ENCODE measurements around the gene SLC9B2.

- TF ChIP-seq, protein P1, sequence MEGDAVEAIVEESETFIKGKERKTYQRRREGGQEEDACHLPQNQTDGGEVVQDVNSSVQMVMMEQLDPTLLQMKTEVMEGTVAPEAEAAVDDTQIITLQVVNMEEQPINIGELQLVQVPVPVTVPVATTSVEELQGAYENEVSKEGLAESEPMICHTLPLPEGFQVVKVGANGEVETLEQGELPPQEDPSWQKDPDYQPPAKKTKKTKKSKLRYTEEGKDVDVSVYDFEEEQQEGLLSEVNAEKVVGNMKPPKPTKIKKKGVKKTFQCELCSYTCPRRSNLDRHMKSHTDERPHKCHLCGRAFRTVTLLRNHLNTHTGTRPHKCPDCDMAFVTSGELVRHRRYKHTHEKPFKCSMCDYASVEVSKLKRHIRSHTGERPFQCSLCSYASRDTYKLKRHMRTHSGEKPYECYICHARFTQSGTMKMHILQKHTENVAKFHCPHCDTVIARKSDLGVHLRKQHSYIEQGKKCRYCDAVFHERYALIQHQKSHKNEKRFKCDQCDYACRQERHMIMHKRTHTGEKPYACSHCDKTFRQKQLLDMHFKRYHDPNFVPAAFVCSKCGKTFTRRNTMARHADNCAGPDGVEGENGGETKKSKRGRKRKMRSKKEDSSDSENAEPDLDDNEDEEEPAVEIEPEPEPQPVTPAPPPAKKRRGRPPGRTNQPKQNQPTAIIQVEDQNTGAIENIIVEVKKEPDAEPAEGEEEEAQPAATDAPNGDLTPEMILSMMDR (IDR thresholded peaks at IDR 0.05; ENCODE audit: borderline replicate concordance, extremely low read depth, low read length, poor library complexity, severe bottlenecking) = no peak
- TF ChIP-seq EZH2 (IDR thresholded peaks at IDR 0.05; ENCODE audit: borderline replicate concordance, low read depth, low read length, severe bottlenecking) = no peak
Observed at GRCh38 chr4:103074744-103075434, 1.7 kb downstream of the SLC9B2 start.

Data from DND-41 (cell line).